ENCODE results near the gene C9orf43. TPM values are rescaled to one million over a fixed set of nuclear protein-coding genes. Genes with fewer than 3 reads are reported as not detected.
A peak's percentile ranks its signal among the peaks of the same experiment; 100 is the strongest.

The C9orf43 gene
- total RNA-seq, 1 experiment from 2014 or later, result 0.28 TPM

DNA sequence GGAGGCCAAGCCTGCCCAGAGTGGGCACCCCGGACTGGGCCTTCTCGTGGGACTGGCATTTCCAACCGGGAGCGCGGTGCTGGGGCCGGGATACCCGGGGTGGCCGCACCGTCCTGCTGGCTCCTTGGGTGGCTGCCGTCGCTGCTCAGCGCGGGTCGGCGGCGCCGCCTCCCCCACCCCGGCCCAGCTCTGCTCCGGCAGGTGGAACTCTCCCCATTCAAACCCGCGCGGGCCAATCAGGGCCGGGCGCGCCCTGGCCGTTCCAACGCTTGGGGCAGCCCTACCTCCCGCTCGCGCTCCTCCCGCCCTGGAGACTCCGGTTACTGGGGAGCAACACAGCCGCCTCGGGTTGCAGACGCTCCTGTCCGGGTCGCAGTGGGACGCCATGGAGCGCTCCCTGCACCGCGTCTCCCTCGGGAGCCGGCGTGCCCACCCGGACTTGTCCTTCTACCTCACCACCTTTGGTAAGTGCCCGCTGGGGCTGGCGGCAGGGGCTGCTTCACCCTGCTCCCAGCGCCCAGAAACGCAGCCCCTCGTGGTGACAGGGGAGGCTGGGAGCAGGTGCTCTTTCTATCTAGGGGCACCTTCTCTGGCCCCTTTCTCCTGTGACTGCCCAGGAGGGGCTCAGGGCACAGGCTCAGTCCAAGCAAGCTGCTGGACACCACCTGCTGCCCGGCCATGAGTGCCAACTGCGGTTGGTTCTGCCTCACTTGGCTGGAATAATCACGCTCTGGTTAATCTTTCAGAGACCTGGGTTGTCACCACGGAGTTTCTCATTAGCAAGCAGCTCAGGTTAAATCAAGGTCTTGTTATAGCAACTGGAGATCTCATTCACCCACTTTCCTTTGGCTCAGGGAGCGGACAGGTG is 53.1 kb downstream of the C9orf43 start, which contains the start of gene RGS3 (continued):
- TF ChIP-seq RELA (CRISPR knock-in tag; IDR thresholded peaks at IDR 0.05; ENCODE audit: borderline replicate concordance) (0 out of 2 replicates have a peak, but pooled peaks have one; percentile 53), SP1 (CRISPR knock-in tag; conservative IDR thresholded peaks at IDR 0.05) (peak; percentile 44; the same call in 1 of the 2 replicates), USF1 (CRISPR knock-in tag; IDR thresholded peaks at IDR 0.05) (peak; percentile 4; the same call in 1 of the 2 replicates)
- TF ChIP-seq, protein P1, sequence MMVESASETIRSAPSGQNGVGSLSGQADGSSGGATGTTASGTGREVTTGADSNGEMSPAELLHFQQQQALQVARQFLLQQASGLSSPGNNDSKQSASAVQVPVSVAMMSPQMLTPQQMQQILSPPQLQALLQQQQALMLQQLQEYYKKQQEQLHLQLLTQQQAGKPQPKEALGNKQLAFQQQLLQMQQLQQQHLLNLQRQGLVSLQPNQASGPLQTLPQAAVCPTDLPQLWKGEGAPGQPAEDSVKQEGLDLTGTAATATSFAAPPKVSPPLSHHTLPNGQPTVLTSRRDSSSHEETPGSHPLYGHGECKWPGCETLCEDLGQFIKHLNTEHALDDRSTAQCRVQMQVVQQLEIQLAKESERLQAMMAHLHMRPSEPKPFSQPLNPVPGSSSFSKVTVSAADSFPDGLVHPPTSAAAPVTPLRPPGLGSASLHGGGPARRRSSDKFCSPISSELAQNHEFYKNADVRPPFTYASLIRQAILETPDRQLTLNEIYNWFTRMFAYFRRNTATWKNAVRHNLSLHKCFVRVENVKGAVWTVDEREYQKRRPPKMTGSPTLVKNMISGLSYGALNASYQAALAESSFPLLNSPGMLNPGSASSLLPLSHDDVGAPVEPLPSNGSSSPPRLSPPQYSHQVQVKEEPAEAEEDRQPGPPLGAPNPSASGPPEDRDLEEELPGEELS (CRISPR knock-in tag; IDR thresholded peaks at IDR 0.05), result 0 out of 2 replicates have a peak, but pooled peaks have one; percentile 50

DNA sequence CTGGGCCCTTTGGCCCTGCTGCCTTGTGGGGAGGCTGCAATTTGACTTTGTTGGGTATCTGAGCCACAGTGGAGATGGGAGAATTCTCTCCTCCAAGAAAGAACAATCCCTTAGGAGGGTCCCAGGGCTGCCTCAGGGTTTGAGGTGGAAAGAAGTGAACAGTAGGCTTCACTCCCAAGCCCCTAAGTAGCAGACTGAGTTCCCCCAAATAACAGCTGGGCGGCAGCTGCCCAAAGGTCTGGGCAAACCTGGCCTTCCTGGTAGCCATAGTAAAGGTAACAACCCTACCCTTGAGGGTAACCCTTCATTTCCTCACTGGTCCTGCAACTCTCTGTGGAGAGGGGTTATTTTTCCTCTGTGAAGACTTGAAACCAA is 53.7 kb downstream of the C9orf43 start:
- ChIA-PET CTCF (interaction anchor here (0.8 to 2.6 kb wide), 3 partner anchors 18 to 190 kb away, joined by 3 to 13 read pairs (median 3); no protein-coding TSS in a partner anchor), POLR2A (interaction anchor here (0.9 kb wide), 1 partner anchor 120 kb away, joined by 3 read pairs; no protein-coding TSS in a partner anchor)
- Mint-ChIP-seq H3K27ac (no peak overlapping the region), H3K4me3 (peak overlapping the region; percentile 68), H3K4me1 (peaks cover 20% of the 10 kb centered on the region), H3K36me3 (no peaks in the 10 kb centered on the region), H3K27me3 (ENCODE audit: low read depth) (peaks cover 40% of the 10 kb centered on the region), H3K9me3 (peaks cover 9% of the 10 kb centered on the region; the same call in 1 of the 2 replicates)
- DNase-seq (ENCODE audit: low spot score) (no peak), ATAC-seq (no peak)
- TF ChIP-seq NR2C2 (CRISPR knock-in tag; IDR thresholded peaks at IDR 0.05) (no peak), ATF3 (CRISPR knock-in tag; conservative IDR thresholded peaks at IDR 0.05) (no peak), JUN (CRISPR knock-in tag; IDR thresholded peaks at IDR 0.05) (no peak), EMX1 (CRISPR knock-in tag; IDR thresholded peaks at IDR 0.05) (no peak), ZNF512 (CRISPR knock-in tag; IDR thresholded peaks at IDR 0.05; ENCODE audit: borderline replicate concordance) (no peak), NR1H2 (CRISPR knock-in tag; IDR thresholded peaks at IDR 0.05) (no peak), NFYB (CRISPR knock-in tag; conservative IDR thresholded peaks at IDR 0.05; ENCODE audit: low read depth) (no peak), HMGA2 (CRISPR knock-in tag; IDR thresholded peaks at IDR 0.05) (no peak), ESRRA (CRISPR knock-in tag; IDR thresholded peaks at IDR 0.05; ENCODE audit: borderline replicate concordance) (no peak), E2F4 (CRISPR knock-in tag; IDR thresholded peaks at IDR 0.05; ENCODE audit: borderline replicate concordance, low read depth) (no peak)
- TF ChIP-seq, protein P2, sequence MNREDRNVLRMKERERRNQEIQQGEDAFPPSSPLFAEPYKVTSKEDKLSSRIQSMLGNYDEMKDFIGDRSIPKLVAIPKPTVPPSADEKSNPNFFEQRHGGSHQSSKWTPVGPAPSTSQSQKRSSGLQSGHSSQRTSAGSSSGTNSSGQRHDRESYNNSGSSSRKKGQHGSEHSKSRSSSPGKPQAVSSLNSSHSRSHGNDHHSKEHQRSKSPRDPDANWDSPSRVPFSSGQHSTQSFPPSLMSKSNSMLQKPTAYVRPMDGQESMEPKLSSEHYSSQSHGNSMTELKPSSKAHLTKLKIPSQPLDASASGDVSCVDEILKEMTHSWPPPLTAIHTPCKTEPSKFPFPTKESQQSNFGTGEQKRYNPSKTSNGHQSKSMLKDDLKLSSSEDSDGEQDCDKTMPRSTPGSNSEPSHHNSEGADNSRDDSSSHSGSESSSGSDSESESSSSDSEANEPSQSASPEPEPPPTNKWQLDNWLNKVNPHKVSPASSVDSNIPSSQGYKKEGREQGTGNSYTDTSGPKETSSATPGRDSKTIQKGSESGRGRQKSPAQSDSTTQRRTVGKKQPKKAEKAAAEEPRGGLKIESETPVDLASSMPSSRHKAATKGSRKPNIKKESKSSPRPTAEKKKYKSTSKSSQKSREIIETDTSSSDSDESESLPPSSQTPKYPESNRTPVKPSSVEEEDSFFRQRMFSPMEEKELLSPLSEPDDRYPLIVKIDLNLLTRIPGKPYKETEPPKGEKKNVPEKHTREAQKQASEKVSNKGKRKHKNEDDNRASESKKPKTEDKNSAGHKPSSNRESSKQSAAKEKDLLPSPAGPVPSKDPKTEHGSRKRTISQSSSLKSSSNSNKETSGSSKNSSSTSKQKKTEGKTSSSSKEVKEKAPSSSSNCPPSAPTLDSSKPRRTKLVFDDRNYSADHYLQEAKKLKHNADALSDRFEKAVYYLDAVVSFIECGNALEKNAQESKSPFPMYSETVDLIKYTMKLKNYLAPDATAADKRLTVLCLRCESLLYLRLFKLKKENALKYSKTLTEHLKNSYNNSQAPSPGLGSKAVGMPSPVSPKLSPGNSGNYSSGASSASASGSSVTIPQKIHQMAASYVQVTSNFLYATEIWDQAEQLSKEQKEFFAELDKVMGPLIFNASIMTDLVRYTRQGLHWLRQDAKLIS (CRISPR knock-in tag; IDR thresholded peaks at IDR 0.05; ENCODE audit: borderline replicate concordance), result no peak
- TF ChIP-seq, protein P1 (CRISPR knock-in tag; IDR thresholded peaks at IDR 0.05), result no peak
